ENCODE measurements around the gene FAM53B. TPM values are rescaled to one million over a fixed set of nuclear protein-coding genes. Genes with fewer than 3 reads are reported as not detected.

Gene FAM53B
- total and polyA plus RNA-seq, 7 donors, result 9.6 to 36.6 (median 34.2) TPM

DNA sequence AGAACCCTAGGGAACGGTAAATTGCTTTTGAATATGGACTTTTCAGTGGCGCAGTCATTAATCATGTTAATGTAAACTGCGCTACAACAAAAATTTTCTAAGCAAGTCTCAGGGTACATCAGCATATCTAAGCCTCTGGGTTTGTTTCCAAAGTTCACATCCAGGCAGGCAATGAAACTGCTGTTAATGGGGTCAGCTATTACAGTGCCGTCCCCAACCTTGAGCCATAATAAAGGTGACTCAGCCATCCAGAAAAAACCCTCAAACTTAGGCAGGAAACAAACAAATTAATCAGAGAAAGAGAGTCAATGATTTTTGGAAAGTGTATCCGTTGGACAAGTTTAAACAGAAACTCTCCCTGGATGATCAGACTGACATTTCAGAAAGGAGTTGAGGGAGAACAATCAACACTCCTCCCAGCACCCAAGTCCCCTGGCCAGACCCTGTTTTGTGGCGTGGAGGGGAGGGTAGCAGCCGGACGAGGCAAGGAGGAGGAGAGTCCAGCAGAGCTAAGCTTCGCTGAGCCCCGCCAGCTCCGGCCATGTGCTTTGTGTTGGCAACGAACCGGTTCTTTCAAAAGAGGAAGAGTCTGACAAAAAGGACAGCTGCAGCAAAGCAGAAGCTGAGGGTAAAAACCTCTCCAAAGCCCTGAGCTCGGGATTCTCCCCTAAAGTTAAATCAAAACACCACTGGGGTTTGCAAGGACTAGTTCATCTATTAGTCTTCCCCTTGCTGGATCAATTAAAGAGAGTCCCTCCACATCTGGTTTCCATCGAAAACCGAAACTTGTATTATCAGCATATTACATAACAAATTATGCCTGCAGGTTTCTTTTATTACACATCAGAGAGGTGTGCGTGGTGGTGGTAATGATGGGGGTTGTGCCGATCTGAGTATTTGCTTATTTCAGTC, 3.6 kb downstream of the FAM53B start:
- 16 to 22% methylated on average over 18 of the region's 18 CpGs for WGBS, 2 donors
- intact Hi-C loops (cut with DNase I), result loop anchor here (1.0 to 10.0 kb wide), 7 partner anchors 38 to 323 kb away; partner anchors contain the start of genes EEF1AKMT2 and OAT
- DNase-seq, result peak; percentile 92
- Histone ChIP-seq H3K36me3 (no peaks in the 10 kb centered on the region), H3K9me3 (no peaks in the 10 kb centered on the region), H3K4me1 (peaks cover 0 to 86% (median 81%) of the 10 kb centered on the region in 4 donors), H3K4me3 (peak overlapping the region in 3 of 4 donors; percentile 0 to 82 (median 11)), H3K27me3 (no peaks in the 10 kb centered on the region), H3K27ac (peak overlapping the region; percentile 86 to 94 (median 89))
- TF ChIP-seq, protein P1, sequence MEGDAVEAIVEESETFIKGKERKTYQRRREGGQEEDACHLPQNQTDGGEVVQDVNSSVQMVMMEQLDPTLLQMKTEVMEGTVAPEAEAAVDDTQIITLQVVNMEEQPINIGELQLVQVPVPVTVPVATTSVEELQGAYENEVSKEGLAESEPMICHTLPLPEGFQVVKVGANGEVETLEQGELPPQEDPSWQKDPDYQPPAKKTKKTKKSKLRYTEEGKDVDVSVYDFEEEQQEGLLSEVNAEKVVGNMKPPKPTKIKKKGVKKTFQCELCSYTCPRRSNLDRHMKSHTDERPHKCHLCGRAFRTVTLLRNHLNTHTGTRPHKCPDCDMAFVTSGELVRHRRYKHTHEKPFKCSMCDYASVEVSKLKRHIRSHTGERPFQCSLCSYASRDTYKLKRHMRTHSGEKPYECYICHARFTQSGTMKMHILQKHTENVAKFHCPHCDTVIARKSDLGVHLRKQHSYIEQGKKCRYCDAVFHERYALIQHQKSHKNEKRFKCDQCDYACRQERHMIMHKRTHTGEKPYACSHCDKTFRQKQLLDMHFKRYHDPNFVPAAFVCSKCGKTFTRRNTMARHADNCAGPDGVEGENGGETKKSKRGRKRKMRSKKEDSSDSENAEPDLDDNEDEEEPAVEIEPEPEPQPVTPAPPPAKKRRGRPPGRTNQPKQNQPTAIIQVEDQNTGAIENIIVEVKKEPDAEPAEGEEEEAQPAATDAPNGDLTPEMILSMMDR (IDR thresholded peaks at IDR 0.05), result no peak
- TF ChIP-seq EP300 (IDR thresholded peaks at IDR 0.05) (no peak), POLR2A (IDR thresholded peaks at IDR 0.05) (no peak), POLR2AphosphoS5 (IDR thresholded peaks at IDR 0.05) (peak in 2 of 4 donors; percentile 23 to 38)

DNA sequence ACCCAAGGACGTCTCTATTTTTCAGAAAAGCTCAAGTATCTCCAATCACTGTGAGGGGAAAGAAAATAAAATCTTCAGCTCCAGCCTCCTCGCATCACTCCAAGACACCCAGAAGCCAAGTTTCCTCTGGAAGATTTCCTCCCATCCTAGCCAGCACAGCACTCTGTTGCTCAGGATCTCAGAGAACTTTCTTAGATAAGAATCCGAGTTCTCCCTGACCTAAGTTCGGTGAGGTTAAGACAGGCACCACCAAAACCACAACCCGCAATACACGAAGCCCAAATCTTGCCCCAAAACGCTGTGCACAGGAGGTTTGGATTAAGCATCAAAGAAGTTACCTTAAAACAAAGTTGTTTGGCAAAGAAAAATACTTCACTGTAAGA, 4.2 kb downstream of the FAM53B start:
- TF ChIP-seq POLR2AphosphoS5 (IDR thresholded peaks at IDR 0.05) (no peak), EP300 (IDR thresholded peaks at IDR 0.05) (no peak), POLR2A (IDR thresholded peaks at IDR 0.05) (no peak)
- TF ChIP-seq, protein P1 (IDR thresholded peaks at IDR 0.05), result no peak
- 52 to 71% methylated on average over 7 of the region's 7 CpGs for WGBS, 2 donors
- peak overlapping the region in 1 of 4 donors; percentile 82 for H3K4me3 ChIP-seq
- peak overlapping the region; percentile 86 to 94 (median 89) for H3K27ac ChIP-seq
- no peak for DNase-seq
- peaks cover 0 to 86% (median 81%) of the 10 kb centered on the region in 4 donors for H3K4me1 ChIP-seq
- H3K27me3 ChIP-seq, result no peaks in the 10 kb centered on the region
- intact Hi-C loops (cut with DNase I), result loop anchor here (2.0 to 10.0 kb wide), 7 partner anchors 38 to 323 kb away; partner anchors contain the start of genes EEF1AKMT2 and OAT
- H3K9me3 ChIP-seq, result no peaks in the 10 kb centered on the region
- H3K36me3 ChIP-seq, result no peaks in the 10 kb centered on the region

DNA sequence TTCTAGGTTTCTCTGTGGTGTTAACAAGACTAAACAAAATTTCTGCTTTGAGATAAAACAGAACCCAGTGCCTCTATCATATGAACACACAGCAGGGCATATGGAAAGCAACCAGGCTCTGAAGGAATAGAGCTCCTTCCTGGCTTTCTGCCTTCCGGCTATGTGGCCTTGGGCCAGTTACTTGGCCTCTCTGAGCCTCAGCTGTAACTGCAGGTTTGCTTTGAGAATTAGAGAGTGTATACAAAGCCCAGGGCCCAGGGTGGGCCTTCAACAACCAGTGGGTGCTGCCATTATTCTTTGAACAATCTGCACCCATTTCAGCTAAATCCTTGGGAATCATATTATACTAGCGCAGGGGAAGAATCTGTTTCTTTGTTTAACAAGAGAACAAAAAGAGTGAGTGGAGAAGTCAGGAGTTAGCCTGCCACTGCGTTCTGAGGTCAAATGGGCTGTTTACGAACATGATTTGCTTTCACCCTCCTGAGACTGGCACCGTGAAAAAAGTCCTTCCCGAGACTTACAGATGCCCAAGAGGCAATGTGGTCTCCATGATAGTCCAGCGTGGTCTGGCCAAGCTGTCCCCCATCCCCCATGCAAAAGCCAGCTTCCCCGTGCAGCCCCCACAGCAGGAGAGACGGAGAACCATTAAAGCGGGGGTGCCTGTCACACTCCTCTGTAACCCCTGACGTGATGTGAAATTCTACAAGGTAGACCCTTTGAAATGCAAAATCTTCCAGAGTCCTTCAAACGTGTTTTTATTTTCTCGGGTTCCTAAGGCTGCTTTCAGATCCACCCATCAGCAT, 4.9 kb downstream of the FAM53B start:
- DNase-seq, result peak; percentile 74
- Histone ChIP-seq H3K4me1 (peaks cover 0 to 88% (median 84%) of the 10 kb centered on the region in 4 donors), H3K36me3 (no peaks in the 10 kb centered on the region), H3K27me3 (no peaks in the 10 kb centered on the region), H3K9me3 (no peaks in the 10 kb centered on the region), H3K27ac (peak overlapping the region; percentile 86 to 94 (median 89)), H3K4me3 (peak overlapping the region in 1 of 4 donors; percentile 82)
- intact Hi-C loops (cut with DNase I), result loop anchor here (5.0 kb wide), 1 partner anchor 47 kb away; no protein-coding TSS in a partner anchor
- TF ChIP-seq POLR2AphosphoS5 (IDR thresholded peaks at IDR 0.05), result peak; percentile 63 to 89 (median 80)
- TF ChIP-seq POLR2A (IDR thresholded peaks at IDR 0.05), result no peak
- TF ChIP-seq EP300 (IDR thresholded peaks at IDR 0.05), result peak in 1 of 4 donors; percentile 76
- 73 to 77% methylated on average over 13 of the region's 13 CpGs for WGBS, 2 donors

DNA sequence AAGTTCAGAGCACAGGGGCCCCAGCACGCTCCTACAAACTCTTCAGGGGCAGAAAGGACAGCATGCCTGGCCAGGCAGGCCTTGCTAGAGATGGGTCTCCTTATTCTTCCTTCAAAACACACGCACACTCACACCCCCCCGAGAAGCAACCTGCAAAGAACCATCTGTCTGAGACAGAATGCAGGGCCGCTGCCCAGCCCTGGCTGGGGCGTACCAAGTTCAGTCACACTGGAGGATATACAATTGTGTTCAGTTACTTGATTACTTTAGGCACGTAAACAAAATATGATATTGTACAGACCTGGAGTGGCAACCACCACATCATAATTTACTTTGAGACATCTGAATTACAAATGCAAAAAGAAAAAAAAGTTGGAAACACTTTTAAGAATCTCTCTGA, 5.7 kb downstream of the FAM53B start:
- Histone ChIP-seq H3K27ac (peak overlapping the region; percentile 86 to 94 (median 89)), H3K27me3 (no peaks in the 10 kb centered on the region), H3K4me3 (no peak overlapping the region), H3K36me3 (no peaks in the 10 kb centered on the region), H3K9me3 (no peaks in the 10 kb centered on the region), H3K4me1 (peaks cover 0 to 97% (median 93%) of the 10 kb centered on the region in 4 donors)
- TF ChIP-seq POLR2AphosphoS5 (IDR thresholded peaks at IDR 0.05), result peak; percentile 61 to 87 (median 76)
- TF ChIP-seq POLR2A (IDR thresholded peaks at IDR 0.05), result no peak
- TF ChIP-seq, protein P1 (IDR thresholded peaks at IDR 0.05), result no peak
- TF ChIP-seq EP300 (IDR thresholded peaks at IDR 0.05), result peak in 2 of 4 donors; percentile 40 to 74
- intact Hi-C loops (cut with DNase I), result loop anchor here (5.0 kb wide), 1 partner anchor 46 kb away; no protein-coding TSS in a partner anchor
- DNase-seq, result peak; percentile 83
- WGBS, 2 donors, result 55 to 68% methylated on average over 6 of the region's 6 CpGs
